ENCODE measurements around the gene CIDEA.

- TF ChIP-seq TAF1 (IDR thresholded peaks at IDR 0.05; ENCODE audit: low read depth): no peak
- TF ChIP-seq EGR1 (IDR thresholded peaks at IDR 0.05): no peak
- no peak for TF ChIP-seq CEBPB (IDR thresholded peaks at IDR 0.05)
- TF ChIP-seq ZBTB7A (IDR thresholded peaks at IDR 0.05; ENCODE audit: low read depth): no peak
- no peak for TF ChIP-seq NFIC (IDR thresholded peaks at IDR 0.05)
- TF ChIP-seq MAX (IDR thresholded peaks at IDR 0.05): no peak
Measured at GRCh38 chr18:12293831-12294230, 39.7 kb downstream of the CIDEA start.
